Motor neuron (in vitro differentiated cells): ENCODE data around the gene ALDOC. TPM values are rescaled to one million over a fixed set of nuclear protein-coding genes. Genes with fewer than 3 reads are reported as not detected.

Source experiments
- ATAC-seq, 8 experiments: fragments of 200-7000 bp; cut with Tn5 transposase; replicated peaks in 6 of 8; 2 replicates each; pipeline ENCODE4 v1.8.0; 2021; ENCODE audit warnings: mild to moderate bottlenecking in 8 of 8, moderate library complexity in 8 of 8
- H3K27ac ChIP-seq, 2 donors: fragments of 250-450 bp; sonication (Bioruptor Pico); 2 replicates each; pipeline ENCODE4 v1.9.0; 2021; ENCODE audit warnings: antibody characterized with exemption in 2 of 2, mild to moderate bottlenecking in 2 of 2, moderate library complexity in 1 of 2
- H3K4me1 ChIP-seq, 2 donors: fragments of 250-450 bp; sonication (Bioruptor Pico); replicated peaks in 1 of 2; 2 replicates each; pipeline ENCODE4 v1.6.1; 2021; ENCODE audit warnings: antibody characterized with exemption in 2 of 2, mild to moderate bottlenecking in 2 of 2, moderate library complexity in 1 of 2
- H3K4me3 ChIP-seq, 5 donors: fragments of 250-450 bp; sonication (Bioruptor Pico); 2 replicates each; pipeline ENCODE4 v1.9.0; 2021; ENCODE audit warnings: antibody characterized with exemption in 5 of 5, mild to moderate bottlenecking in 5 of 5, moderate library complexity in 4 of 5
- WGBS, 10 experiments: fragments of 450-650 bp; shearing (Covaris generic); methylation state at CpG; one replicate each; pipeline ENCODE4 v1.0.0; 2022; 5-methylcytosine and 5-hydroxymethylcytosine counted together
- in situ Hi-C, 9 experiments: fragments of 400-800 bp; cut with MboI; loops; one replicate each; pipeline ENCODE4 v1.15.0; 2021; ENCODE audit warnings: low sequenced_read_pairs in 9 of 9, low pct_unique_long_range_greater_than_20kb in 2 of 9; ENCODE audit not compliant: unreplicated experiment in 9 of 9
- total RNA-seq, 8 experiments: library from RNA; unstranded; fragments of 300-600 nt; gene quantifications; 2 replicates each; pipeline versions ENCODE4 v1.2.3 to v1.2.4, GENCODE V29; 2022

The ALDOC gene
- total RNA-seq, 8 experiments from 2014 or later: 15.3 to 104 (median 33.1) TPM

DNA sequence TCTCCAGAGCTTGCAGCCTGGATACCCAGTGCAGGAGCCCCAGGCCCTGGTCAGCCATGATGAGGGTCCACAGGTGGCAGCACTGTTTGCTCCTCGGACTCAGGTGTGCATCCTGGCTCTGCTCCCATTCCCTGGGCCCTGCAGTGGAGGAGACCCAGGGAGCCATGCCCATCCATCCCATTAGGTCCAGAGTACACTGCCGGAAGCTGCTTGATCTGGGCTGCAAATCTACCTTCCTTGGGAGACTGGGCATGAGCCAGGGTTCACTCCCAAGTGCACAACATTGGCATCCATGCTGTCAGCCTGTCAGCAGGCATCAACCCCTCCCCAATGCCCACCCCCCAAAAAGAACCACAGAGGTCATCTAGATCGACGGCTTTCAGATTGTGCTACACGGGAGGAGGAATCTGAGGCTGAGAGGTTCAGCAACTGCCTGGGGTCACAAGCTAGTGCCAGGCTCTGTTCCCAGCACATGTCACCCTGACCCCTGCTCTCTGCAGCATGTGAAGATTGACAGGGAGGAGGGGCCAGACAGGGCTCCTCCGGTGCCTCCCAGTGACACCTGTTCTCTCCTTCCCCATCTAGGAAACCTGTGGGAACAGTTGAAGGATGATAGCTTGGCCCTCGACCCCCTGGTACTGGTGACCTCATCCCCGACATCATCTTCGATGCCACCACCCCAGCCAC is 40.0 kb downstream of the ALDOC start:
- WGBS, 10 experiments: 0 to 75% (median 60%) methylated on average over 1 to 2 of the region's 9 CpGs; no CpG with 5 or more reads in 5 of the 10 experiments
- Histone ChIP-seq H3K4me1 (no peaks in the 10 kb centered on the region), H3K27ac (no peak overlapping the region), H3K4me3 (no peak overlapping the region)
- ATAC-seq: peak in 1 of 8 experiments; percentile 10
- in situ Hi-C loops: loop anchor here in 1 of 9 experiments (5.0 kb wide), 1 partner anchor 39 kb away; no protein-coding TSS in a partner anchor

DNA sequence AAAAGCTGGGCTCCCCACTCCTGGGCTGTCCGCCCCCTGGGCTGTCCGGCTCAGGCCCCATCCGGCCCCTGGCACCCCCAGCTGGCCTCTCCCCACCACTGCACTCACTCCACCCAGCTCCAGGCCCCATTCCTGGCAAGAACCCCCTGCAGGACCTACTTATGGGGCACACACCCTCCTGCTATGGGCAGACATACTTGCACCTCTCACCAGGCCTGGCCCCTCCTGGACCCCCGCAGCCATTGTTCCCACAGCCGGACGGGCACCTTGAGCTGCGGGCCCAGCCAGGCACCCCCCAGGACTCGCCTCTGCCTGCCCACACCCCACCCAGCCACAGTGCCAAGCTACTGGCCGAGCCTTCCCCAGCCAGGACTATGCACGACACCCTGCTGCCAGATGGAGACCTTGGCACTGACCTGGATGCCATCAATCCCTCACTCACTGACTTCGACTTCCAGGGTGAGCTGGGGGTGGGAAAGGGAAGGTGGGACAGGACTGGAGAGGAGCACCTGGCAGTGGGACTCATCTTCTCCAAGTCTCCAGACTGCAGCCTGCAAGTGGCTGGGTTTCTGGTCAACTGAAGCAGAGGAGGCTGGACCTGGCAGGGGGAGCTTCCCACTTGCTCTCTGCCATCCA is 41.8 kb downstream of the ALDOC start:
- no peaks in the 10 kb centered on the region for H3K4me1 ChIP-seq
- H3K27ac ChIP-seq: no peak overlapping the region
- ATAC-seq: no peak
- H3K4me3 ChIP-seq: no peak overlapping the region
- whole genome bisulfite sequencing, 10 experiments: 20 to 44% methylated on average over 1 to 2 of the region's 11 CpGs; no CpG with 5 or more reads in 8 of the 10 experiments
- in situ Hi-C loops: loop anchor here in 1 of 9 experiments (5.0 kb wide), 1 partner anchor 38 kb away; no protein-coding TSS in a partner anchor

DNA sequence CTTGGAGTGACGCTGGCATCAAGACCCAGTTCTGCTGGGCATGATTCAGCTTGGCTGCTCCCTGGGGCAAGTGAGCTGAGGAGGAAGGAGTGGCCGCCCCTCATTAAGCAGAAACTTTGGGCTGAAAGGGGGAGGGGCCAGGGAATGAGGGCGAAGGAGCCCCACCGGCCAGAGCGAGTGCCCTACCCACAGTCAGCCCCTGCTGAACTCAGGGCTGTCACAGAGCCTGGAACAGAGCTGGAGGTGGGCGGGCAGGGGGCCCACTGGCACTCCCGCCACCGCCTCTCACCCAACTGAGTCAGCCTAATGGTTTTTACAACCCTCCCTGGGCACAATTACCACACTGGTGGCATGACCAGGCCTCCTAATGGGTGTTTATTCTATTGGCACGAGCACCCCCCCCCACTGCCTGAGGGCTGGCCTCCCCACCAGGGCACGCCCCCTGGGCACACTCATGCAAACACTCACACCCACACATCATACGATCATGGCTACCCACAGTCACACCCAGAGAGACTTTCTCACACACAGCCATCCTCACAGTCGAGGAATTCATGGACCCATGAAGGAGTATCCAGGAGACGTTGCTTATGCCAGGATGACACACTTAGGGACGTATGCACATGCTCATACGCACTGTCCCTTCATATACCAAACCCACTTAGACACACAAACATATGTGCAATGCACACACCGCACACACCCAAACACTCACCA is 43.4 kb downstream of the ALDOC start:
- WGBS, 10 experiments: 20 to 100% (median 88%) methylated on average over 1 to 5 of the region's 16 CpGs; no CpG with 5 or more reads in 4 of the 10 experiments
- peaks cover 5 to 6% of the 10 kb centered on the region in 2 donors for H3K4me1 ChIP-seq
- peak in 3 of 8 experiments; percentile 66 to 79 (median 77) for ATAC-seq
- in situ Hi-C loops: no loop called here
- H3K4me3 ChIP-seq: no peak overlapping the region
- H3K27ac ChIP-seq: no peak overlapping the region

DNA sequence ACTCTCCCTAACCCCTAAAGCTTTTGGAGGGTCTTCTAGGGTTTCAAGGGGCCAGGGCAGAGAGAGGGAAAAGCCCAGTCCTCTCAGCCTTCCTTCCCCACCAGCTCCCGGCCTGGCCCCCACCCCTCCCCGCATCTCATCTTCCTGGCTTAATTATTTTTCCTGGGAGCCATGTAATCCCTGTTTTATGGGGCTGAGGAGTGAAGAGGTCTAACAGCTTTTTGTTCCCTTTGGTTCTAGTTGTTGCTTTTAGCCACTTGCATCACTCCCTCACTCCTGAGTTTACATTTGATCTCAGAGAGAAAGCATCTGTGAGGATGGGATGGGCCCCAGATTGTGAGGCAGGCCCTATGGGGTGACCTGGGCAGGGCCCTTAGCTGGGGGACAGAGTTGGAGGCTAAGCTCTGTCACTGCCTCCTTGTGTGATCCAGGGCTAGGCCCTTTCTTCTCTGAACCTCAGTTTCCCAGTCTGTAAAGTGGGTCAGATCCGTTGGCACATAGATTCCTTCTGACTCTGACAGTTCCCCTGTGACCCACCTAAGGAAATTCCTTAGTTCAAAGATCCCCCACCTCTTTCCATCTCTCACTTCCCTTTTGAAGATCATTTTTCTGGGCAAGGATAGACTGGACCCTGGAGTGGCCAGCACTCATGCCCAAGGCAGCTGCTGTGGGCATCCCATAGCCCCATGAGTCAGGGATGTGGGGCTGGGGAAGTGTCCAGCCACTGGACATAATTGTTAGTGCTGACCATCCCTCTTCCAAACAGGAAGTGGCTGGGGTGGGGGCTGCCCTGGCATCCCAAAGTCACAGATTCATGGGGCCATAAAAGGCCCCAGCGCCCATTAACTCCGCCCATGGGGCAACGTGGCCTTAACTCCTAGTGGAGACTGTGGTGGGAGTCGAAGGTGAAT is 44.4 kb downstream of the ALDOC start:
- ATAC-seq: no peak
- in situ Hi-C loops: no loop called here
- WGBS, 10 experiments: 60 to 78% methylated on average over 1 to 2 of the region's 7 CpGs; no CpG with 5 or more reads in 8 of the 10 experiments
- Histone ChIP-seq H3K4me1 (peaks cover 6 to 7% of the 10 kb centered on the region in 2 donors), H3K27ac (no peak overlapping the region), H3K4me3 (no peak overlapping the region)

DNA sequence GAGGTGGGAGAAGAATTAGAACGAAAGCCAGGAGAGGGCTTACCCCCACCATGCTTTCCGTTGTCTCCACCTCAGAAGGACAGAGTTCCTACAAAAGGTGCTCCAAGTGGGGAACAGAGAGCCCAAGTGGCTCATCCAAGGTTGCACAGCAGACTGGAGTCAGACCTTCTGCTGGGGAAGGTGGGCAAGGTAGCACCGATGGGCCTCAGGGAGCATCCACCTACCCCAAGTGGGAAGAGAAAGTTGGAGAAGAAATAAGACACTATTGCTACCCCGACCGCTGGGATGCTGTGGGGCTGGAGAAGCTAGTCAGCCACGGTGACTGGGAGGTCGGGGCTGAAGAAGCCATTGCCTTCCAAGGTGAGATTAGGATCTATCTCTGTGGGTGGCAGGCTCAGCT is 45.8 kb downstream of the ALDOC start:
- Histone ChIP-seq H3K27ac (no peak overlapping the region), H3K4me1 (peaks cover 12 to 13% of the 10 kb centered on the region in 2 donors), H3K4me3 (no peak overlapping the region)
- in situ Hi-C loops: no loop called here
- ATAC-seq: no peak
- 40 to 100% (median 91%) methylated on average over 1 to 5 of the region's 7 CpGs; no CpG with 5 or more reads in 4 of the 10 experiments for WGBS, 10 experiments

DNA sequence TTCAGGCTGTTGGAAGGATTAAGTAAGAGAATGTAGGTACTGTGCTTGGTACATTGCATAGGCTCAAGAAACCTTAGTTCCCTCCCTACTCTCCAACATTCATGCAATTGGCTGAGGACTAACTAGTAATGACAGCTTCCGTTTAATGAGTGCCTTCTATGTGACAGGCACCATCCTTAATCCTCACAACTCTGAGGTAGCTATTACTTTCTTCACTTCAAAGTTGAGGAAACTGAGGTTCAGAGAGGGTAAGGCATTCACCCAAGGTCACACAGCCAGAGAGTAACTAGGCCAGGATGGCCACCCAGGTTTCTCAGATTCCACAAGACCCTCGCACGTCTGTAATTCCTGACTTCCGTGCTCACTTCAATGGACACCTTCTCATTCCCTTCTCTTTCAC is 46.4 kb downstream of the ALDOC start:
- no peak overlapping the region for H3K27ac ChIP-seq
- H3K4me3 ChIP-seq: no peak overlapping the region
- 29 to 100% (median 86%) methylated on average over 1 to 4 of the region's 4 CpGs; no CpG with 5 or more reads in 2 of the 10 experiments for WGBS, 10 experiments
- in situ Hi-C loops: no loop called here
- ATAC-seq: no peak
- H3K4me1 ChIP-seq: peaks cover 12 to 16% of the 10 kb centered on the region in 2 donors

DNA sequence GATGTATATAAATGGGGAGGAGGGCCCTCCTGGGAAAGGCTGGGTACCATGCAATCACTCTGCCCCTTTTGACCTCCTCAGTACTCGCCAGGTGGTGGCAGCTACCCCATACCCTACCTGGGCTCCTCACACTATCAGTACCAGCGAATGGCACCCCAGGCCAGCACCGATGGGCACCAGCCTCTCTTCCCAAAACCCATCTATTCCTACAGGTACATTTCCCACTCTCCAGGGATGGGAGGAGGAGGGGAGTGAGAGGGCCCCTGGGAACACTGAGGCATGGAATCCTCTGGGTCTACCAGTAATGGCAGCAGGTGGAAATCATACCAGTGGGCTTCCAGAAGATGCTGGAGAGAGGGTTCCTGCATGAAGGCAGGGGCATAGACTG is 47.7 kb downstream of the ALDOC start:
- Histone ChIP-seq H3K4me1 (peaks cover 16 to 26% of the 10 kb centered on the region in 2 donors), H3K27ac (no peak overlapping the region), H3K4me3 (no peak overlapping the region)
- 70 to 100% methylated on average over 1 to 2 of the region's 3 CpGs; no CpG with 5 or more reads in 8 of the 10 experiments for WGBS, 10 experiments
- ATAC-seq: no peak
- in situ Hi-C loops: no loop called here

DNA sequence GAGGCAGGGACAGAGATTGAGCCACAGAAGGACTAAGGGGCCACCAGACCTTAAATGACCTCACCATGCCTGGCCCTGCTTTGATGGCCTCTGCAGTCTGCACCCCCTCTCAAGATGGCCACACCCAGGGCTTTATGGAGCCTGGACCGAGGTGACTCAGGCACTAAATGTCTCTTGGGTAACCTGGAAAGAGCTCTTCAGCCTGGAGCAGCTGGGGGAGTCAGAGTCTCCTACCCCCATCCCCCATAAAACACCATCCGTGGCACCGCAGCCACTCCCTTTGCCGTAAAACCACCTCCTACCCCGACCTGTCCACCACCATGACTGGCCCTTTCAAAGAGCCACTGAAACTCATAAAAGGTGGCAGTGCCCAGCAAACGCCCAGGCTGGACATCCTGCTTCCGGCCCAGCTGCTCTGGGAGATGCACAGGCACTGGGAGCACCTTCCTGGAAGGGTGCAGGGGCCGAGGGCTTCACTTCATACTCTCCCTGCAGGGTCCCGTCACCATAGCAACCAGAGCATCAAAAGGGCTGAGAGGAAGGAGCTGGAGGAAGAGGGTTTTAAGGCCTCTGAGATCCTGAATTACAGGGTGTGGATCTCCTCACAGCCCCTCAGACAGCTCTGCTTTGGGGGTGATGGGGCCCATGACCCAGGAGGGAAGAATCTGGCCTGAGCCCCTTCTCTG is 48.2 kb downstream of the ALDOC start:
- peak in 7 of 8 experiments; percentile 6 to 40 (median 26) for ATAC-seq
- in situ Hi-C loops: no loop called here
- H3K4me1 ChIP-seq: peaks cover 16 to 26% of the 10 kb centered on the region in 2 donors
- no peak overlapping the region for H3K27ac ChIP-seq
- H3K4me3 ChIP-seq: no peak overlapping the region
- 47 to 64% (median 59%) methylated on average over 2 to 4 of the region's 9 CpGs; no CpG with 5 or more reads in 6 of the 10 experiments for WGBS, 10 experiments

DNA sequence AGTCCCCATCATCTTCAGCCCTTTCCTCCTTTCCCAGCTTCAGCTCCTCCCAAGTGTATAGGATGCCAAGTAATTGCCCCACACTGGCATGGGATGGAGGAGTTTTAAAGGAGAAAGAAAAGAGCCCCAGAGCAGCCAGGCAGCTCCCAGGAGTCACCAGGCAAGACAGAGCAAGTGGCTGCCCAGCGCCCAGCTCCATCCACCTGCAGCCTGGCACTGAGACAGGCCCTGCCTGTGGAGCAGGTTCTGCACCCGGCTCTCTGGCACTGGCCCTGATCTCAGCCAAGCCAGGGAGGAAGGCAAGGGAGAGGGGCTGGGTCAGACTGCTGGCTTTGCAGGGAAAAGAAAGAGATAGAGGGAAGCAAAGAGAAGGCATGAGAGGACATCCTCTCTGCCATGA is 48.8 kb downstream of the ALDOC start:
- ATAC-seq: no peak

DNA sequence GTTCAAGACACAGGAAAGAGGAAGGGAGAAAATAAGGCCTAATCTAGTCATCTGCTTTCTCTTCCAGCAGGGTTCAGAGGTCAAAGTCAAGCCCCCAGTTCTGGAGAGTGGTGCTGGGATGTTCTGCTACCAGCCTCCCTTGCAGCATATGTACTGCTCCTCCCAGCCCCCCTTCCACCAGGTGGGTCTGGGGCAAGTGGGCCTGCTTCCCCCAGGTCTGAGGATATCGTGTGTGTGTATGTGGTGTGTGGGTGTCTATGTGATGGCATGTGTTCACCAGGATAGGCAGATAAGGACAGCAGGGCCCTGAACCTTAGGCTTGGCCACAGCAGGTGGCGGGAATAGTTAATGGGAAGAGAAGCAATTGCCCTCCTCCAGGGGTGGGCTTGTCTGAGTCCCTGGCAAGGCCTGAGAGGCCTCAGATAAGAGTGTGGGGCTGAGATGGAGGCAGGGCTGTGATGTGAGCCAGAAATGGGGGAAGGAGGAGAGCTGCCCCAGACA is 49.5 kb downstream of the ALDOC start:
- in situ Hi-C loops: no loop called here
- Histone ChIP-seq H3K4me3 (no peak overlapping the region), H3K27ac (no peak overlapping the region), H3K4me1 (peaks cover 16 to 26% of the 10 kb centered on the region in 2 donors)
- 40 to 100% (median 100%) methylated on average over 1 of the region's 2 CpGs; no CpG with 5 or more reads in 6 of the 10 experiments for WGBS, 10 experiments
- ATAC-seq: no peak

More for the DNA sequence above, 48.8 kb downstream of the ALDOC start:
- 80 to 100% (median 100%) methylated on average over 1 of the region's 2 CpGs; no CpG with 5 or more reads in 7 of the 10 experiments for WGBS, 10 experiments
- Histone ChIP-seq H3K4me1 (peaks cover 16 to 26% of the 10 kb centered on the region in 2 donors), H3K27ac (no peak overlapping the region), H3K4me3 (no peak overlapping the region)
- in situ Hi-C loops: no loop called here

DNA sequence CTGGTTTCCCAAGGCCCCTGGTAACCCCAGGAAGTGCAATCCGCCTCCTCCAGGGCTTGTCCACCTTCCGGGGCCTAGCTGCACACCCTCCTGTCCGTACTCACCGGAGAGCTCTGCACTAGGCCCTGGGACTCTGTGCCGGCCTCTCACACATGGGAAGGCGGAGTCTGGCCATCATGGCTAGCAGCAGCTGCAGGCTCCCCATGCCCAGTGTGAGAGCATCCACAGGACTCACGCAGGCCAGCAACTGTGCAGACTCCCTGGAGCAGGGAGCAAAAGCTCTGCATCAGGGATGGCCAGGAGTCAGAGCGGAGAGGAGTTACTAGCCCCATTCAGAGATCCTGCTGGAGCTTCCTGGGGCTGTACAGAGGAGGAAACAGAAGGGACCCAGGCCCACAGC is 50.3 kb downstream of the ALDOC start:
- Histone ChIP-seq H3K4me1 (peaks cover 16 to 26% of the 10 kb centered on the region in 2 donors), H3K4me3 (no peak overlapping the region), H3K27ac (no peak overlapping the region)
- ATAC-seq: peak in 6 of 8 experiments; percentile 36 to 78 (median 58)
- WGBS, 10 experiments: 48 to 80% (median 70%) methylated on average over 1 to 4 of the region's 8 CpGs; no CpG with 5 or more reads in 4 of the 10 experiments
- in situ Hi-C loops: no loop called here
